ENCODE data around the gene PRKRA. TPM values are rescaled to one million over a fixed set of nuclear protein-coding genes. Genes with fewer than 3 reads are reported as not detected.

The PRKRA gene
- total and polyA plus RNA-seq, 9 of the 15 experiments (the other 6 are each of a cell fraction or from before 2014, with no cell fraction given): 14.1 to 78.1 (median 52.3) TPM

GRCh38 chr2:178413472-178414265 is 37.3 kb downstream of the PRKRA start (continued):
- TF ChIP-seq CBFB (CRISPR knock-in tag; IDR thresholded peaks at IDR 0.05) (no peak), TAF9B (IDR thresholded peaks at IDR 0.05; ENCODE audit: partially characterized antibody) (peak; percentile 64), EP400 (IDR thresholded peaks at IDR 0.05) (peak; percentile 78), GATAD2A (IDR thresholded peaks at IDR 0.05) (peak; percentile 88), BMI1 (IDR thresholded peaks at IDR 0.05; ENCODE audit: low read length) (no peak), CCNT2 (IDR thresholded peaks at IDR 0.05; ENCODE audit: borderline replicate concordance, extremely low read depth, insufficient read length, low read depth, low read length) (peak; percentile 38), DACH1 (IDR thresholded peaks at IDR 0.05; ENCODE audit: partially characterized antibody) (peak; percentile 48), CREB3L1 (IDR thresholded peaks at IDR 0.05; ENCODE audit: borderline replicate concordance, low read depth) (peak; percentile 52; the same call in 1 of the 2 replicates), AFF4 (CRISPR knock-in tag; IDR thresholded peaks at IDR 0.05) (peak; percentile 24; the same call in 1 of the 2 replicates), TAF1 (IDR thresholded peaks at IDR 0.05; ENCODE audit: control insufficient read depth, extremely low read depth, insufficient read depth, low read length, severe bottlenecking) (peak; percentile 73), PPARD (CRISPR knock-in tag; IDR thresholded peaks at IDR 0.05) (no peak), KDM4B (IDR thresholded peaks at IDR 0.05; ENCODE audit: borderline replicate concordance in 2 of 2, low read depth in 1 of 2) (peak in 1 of 2 experiments; percentile 75; a peak in 1 of 4 replicates), ZKSCAN1 (IDR thresholded peaks at IDR 0.05; ENCODE audit: low read depth, low read length) (no peak), ZFX (CRISPR knock-in tag; IDR thresholded peaks at IDR 0.05) (peak; percentile 96), ID3 (CRISPR knock-in tag; IDR thresholded peaks at IDR 0.05) (no peak), ID3 (tag; IDR thresholded peaks at IDR 0.05) (0 out of 2 replicates have a peak, but pooled peaks have one; percentile 37), ATF1 (CRISPR knock-in tag; IDR thresholded peaks at IDR 0.05) (no peak), ATF1 (tag; IDR thresholded peaks at IDR 0.05) (peak; percentile 97), CEBPB (tag; IDR thresholded peaks at IDR 0.05) (no peak), CTBP1 (IDR thresholded peaks at IDR 0.05; ENCODE audit: borderline replicate concordance) (peak; percentile 74), POLR2A (conservative IDR thresholded peaks at IDR 0.05) (peak; percentile 82), GTF2A2 (tag; IDR thresholded peaks at IDR 0.05) (no peak)

Data from K562 (cell line).